ENCODE data around the gene RSAD1. TPM values are rescaled to one million over a fixed set of nuclear protein-coding genes. Genes with fewer than 3 reads are reported as not detected.

The RSAD1 gene
- total and polyA plus RNA-seq, 10 of the 15 experiments (the other 5 are each of a cell fraction or from before 2014, with no cell fraction given), result 2.5 to 28.1 (median 22.6) TPM

DNA sequence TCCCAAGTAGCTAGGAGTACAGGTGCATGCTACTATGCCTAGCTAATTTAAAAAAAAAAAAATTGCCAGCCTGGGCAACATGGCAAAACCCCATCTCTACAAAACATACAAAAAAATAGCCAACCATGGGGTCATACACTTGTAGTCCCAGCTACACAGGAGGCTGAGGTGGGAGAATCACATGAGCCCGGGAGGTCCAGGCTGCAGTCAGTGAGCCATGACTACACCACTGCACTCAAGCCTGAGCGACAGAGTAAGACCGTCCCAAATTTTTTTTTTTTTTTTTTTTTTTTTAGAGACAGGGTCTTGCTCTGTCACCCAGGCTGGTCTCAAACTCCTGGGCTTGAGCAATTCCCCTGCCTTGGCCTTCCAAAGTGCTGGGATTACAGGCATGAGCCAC is 24.8 kb upstream of the RSAD1 start:
- intact Hi-C loops (cut with micrococcal nuclease; ENCODE audit: unreplicated experiment) (no loop called here), in situ Hi-C loops (cut with MboI) (no loop called here)
- Histone ChIP-seq H3K9me3 (replicated peaks; ENCODE audit: control insufficient read depth, insufficient read depth, low read length) (no peaks in the 10 kb centered on the region), H3K79me2 (ENCODE audit: control insufficient read depth, insufficient read depth, low read length) (no peaks in the 10 kb centered on the region), H3K4me2 (ENCODE audit: control insufficient read depth, insufficient read depth) (no peak overlapping the region), H3K9ac (ENCODE audit: control insufficient read depth, insufficient read depth, low read length) (no peak overlapping the region), H2AFZ (ENCODE audit: control insufficient read depth, low read depth, low read length) (no peak overlapping the region), H3K4me3 (no peak overlapping the region), H4K20me1 (ENCODE audit: control insufficient read depth, insufficient read depth) (no peaks in the 10 kb centered on the region), H3K4me1 (ENCODE audit: control insufficient read depth, insufficient read depth, low read length) (peaks cover 11% of the 10 kb centered on the region), H3K36me3 (ENCODE audit: control insufficient read depth in 2 of 2, insufficient read depth in 2 of 2, low read length in 1 of 2) (no peaks in the 10 kb centered on the region), H3K27ac (ENCODE audit: control insufficient read depth, insufficient read depth) (no peak overlapping the region), H3K27me3 (replicated peaks in 1 of 2; ENCODE audit: control insufficient read depth in 2 of 2, insufficient read depth in 2 of 2, low read length in 1 of 2) (no peaks in the 10 kb centered on the region)
- ChIA-PET RAD21 (ENCODE audit: unreplicated experiment) (no interaction called here), SMC1A (ENCODE audit: uncharacterized antibody, unreplicated experiment) (interaction anchor here (0.9 kb wide), 1 partner anchor 92 kb away, joined by 3 read pairs; no protein-coding TSS in a partner anchor), CTCF (no interaction called here), POLR2A (no interaction called here)
- ATAC-seq (no peak), FAIRE-seq (no peak), DNase-seq (ENCODE audit: low read depth, low spot score) (no peak)
- TF ChIP-seq LARP7 (IDR thresholded peaks at IDR 0.05) (no peak), SIX5 (IDR thresholded peaks at IDR 0.05; ENCODE audit: low read depth, low read length, severe bottlenecking) (no peak), NRF1 (conservative IDR thresholded peaks at IDR 0.05; ENCODE audit: low read depth, low read length) (no peak), FOXM1 (IDR thresholded peaks at IDR 0.05; ENCODE audit: low read depth, low read length) (no peak), NR2C1 (IDR thresholded peaks at IDR 0.05) (no peak)
- TF ChIP-seq, protein P1, sequence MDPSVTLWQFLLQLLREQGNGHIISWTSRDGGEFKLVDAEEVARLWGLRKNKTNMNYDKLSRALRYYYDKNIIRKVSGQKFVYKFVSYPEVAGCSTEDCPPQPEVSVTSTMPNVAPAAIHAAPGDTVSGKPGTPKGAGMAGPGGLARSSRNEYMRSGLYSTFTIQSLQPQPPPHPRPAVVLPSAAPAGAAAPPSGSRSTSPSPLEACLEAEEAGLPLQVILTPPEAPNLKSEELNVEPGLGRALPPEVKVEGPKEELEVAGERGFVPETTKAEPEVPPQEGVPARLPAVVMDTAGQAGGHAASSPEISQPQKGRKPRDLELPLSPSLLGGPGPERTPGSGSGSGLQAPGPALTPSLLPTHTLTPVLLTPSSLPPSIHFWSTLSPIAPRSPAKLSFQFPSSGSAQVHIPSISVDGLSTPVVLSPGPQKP (IDR thresholded peaks at IDR 0.05; ENCODE audit: low read depth, low read length), result no peak
- TF ChIP-seq, protein P2, sequence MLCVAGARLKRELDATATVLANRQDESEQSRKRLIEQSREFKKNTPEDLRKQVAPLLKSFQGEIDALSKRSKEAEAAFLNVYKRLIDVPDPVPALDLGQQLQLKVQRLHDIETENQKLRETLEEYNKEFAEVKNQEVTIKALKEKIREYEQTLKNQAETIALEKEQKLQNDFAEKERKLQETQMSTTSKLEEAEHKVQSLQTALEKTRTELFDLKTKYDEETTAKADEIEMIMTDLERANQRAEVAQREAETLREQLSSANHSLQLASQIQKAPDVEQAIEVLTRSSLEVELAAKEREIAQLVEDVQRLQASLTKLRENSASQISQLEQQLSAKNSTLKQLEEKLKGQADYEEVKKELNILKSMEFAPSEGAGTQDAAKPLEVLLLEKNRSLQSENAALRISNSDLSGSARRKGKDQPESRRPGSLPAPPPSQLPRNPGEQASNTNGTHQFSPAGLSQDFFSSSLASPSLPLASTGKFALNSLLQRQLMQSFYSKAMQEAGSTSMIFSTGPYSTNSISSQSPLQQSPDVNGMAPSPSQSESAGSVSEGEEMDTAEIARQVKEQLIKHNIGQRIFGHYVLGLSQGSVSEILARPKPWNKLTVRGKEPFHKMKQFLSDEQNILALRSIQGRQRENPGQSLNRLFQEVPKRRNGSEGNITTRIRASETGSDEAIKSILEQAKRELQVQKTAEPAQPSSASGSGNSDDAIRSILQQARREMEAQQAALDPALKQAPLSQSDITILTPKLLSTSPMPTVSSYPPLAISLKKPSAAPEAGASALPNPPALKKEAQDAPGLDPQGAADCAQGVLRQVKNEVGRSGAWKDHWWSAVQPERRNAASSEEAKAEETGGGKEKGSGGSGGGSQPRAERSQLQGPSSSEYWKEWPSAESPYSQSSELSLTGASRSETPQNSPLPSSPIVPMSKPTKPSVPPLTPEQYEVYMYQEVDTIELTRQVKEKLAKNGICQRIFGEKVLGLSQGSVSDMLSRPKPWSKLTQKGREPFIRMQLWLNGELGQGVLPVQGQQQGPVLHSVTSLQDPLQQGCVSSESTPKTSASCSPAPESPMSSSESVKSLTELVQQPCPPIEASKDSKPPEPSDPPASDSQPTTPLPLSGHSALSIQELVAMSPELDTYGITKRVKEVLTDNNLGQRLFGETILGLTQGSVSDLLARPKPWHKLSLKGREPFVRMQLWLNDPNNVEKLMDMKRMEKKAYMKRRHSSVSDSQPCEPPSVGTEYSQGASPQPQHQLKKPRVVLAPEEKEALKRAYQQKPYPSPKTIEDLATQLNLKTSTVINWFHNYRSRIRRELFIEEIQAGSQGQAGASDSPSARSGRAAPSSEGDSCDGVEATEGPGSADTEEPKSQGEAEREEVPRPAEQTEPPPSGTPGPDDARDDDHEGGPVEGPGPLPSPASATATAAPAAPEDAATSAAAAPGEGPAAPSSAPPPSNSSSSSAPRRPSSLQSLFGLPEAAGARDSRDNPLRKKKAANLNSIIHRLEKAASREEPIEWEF (IDR thresholded peaks at IDR 0.05; ENCODE audit: insufficient replicate concordance, low read depth, low read length), result no peak
- 6% methylated on average over 1 of the region's 3 CpGs for WGBS (ENCODE audit: insufficient coverage, insufficient replicate concordance, low lambda C conversion rate, missing lambda C conversion rate)
- no TSS peak for BruUV-seq (replicated peaks)

Data from GM12878 (cell line).